HG03064 (cell line): Measurements from ENCODE around the gene LRRC71.

Source experiments
- ATAC-seq: cut with Tn5 transposase; IDR thresholded peaks from one replicate; pipeline ENCODE4 v1.9.1; 2021; ENCODE audit warnings: low read depth; ENCODE audit not compliant: unreplicated experiment

LRRC71 gene

GRCh38 chr1:156904187-156904959, 16.1 kb upstream of the LRRC71 start:
- ATAC-seq, result no peak

DNA sequence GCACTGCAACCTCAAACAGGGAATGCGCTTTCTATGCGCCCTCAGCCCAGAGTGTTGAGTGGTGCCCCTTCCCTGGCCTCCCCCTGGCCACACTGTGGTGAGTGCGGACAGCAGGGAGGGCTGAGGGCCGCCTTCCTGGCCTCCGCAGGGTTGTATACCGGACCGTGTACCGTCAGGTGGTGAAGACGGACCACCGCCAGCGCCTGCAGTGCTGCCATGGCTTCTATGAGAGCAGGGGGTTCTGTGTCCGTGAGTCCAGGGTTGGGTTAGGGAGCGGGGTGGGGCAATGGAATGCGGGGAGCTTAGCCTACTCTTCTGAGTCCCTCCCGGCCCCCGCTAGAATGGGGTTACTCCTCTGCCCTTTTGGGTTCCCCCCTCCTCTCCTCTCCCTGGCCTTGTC, 15.3 kb upstream of the LRRC71 start:
- no peak for ATAC-seq

- no peak for ATAC-seq
These were observed 14.8 kb upstream of the LRRC71 start for GRCh38 chr1:156905651-156906050.

DNA sequence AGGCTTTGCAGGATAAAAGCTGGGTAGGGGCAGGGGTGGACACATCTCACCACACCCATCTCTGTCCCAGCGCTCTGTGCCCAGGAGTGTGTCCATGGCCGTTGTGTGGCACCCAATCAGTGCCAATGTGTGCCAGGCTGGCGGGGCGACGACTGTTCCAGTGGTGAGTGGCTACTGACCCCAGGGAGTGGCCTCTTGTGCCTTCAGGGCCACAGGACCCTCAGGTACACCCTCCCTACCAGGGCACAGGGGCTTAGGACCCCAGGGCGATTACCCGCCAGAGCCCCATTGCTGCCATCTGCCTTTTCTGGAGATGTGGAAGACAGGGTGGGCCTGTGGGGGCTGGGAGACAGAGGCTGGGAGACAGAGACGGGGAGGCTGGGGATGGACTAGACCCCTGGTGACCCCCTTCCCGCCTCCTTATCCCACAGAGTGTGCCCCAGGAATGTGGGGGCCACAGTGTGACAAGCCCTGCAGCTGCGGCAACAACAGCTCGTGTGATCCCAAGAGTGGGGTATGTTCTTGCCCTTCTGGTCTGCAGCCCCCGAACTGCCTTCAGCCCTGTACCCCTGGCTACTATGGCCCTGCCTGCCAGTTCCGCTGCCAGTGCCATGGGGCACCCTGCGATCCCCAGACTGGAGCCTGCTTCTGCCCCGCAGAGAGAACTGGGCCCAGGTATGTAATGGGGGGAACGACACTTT, 14.1 kb upstream of the LRRC71 start:
- no peak for ATAC-seq

- no peak for ATAC-seq
These were observed 11.9 kb upstream of the LRRC71 start for GRCh38 chr1:156908541-156908940.

DNA sequence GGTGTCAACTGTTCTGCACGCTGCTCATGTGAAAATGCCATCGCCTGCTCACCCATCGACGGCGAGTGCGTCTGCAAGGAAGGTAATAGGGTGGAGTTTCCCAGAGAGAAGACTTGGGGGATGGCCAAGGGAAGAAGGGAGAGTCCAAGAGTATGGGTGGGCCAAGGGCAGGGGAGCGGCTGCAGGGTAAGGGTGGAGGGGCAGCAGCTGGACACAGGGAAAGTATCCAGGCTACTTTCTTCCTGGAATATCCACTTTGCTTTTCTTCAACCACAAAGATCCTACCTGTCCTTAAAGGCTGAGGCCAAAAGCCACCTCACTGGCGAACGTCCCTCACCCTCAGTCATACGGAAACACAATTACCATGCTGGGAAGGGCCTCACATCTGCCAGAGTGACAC, 11.5 kb upstream of the LRRC71 start:
- no peak for ATAC-seq

GRCh38 chr1:156909671-156910070, 10.8 kb upstream of the LRRC71 start:
- ATAC-seq, result no peak

- ATAC-seq, result no peak
These were observed 10.1 kb upstream of the LRRC71 start for GRCh38 chr1:156910309-156910782.

GRCh38 chr1:156911577-156912298, 8.7 kb upstream of the LRRC71 start:
- no peak for ATAC-seq

DNA sequence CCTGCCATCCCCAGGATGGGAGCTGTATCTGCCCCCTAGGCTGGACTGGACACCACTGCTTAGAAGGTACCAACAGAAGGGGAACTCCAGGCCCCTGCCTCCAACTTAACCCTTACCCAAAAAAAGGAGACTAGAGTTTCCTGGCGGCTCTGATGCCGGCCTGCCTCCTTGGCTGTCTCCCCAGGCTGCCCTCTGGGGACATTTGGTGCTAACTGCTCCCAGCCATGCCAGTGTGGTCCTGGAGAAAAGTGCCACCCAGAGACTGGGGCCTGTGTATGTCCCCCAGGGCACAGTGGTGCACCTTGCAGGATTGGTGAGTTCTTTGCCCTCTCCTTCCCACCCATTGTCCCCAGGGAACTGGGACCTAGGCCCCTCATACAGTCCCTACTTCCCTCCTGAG, 8.1 kb upstream of the LRRC71 start:
- no peak for ATAC-seq

GRCh38 chr1:156912861-156913808, 7.3 kb upstream of the LRRC71 start:
- no peak for ATAC-seq

DNA sequence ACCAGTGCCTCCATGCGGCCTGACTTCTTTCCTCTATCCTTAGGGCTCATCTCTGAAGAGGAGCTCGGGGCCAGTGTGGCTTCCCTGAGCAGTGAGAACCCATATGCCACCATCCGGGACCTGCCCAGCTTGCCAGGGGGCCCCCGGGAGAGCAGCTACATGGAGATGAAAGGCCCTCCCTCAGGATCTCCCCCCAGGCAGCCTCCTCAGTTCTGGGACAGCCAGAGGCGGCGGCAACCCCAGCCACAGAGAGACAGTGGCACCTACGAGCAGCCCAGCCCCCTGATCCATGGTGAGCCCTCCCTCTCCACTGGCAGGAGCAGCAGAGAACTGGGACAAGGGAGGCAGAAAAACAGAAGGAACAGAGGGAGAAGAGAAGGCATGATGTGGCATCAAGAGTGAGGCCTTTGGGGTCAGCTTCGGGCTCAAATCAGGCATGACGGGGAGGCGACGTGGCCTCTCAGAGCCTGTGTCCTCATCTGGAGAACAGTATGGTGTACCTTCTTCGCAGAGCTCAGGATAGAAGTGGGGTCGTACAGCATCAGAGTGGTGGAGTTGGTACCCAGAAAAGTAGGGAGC, 6.5 kb upstream of the LRRC71 start:
- ATAC-seq, result no peak

DNA sequence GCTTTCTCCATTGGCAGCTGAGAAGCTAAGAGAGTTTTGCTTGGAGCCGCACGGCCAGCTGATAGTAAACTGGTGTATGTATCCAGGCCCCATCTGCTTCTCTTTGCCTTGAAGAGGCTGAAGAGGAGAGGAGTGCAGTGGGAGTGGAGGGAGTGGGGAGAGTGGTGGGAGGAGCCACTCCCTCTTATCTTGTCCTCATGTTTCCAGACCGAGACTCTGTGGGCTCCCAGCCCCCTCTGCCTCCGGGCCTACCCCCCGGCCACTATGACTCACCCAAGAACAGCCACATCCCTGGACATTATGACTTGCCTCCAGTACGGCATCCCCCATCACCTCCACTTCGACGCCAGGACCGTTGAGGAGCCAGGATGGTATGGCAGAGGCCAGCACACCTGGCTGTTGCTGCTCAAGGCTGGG, 6.0 kb upstream of the LRRC71 start:
- ATAC-seq, result no peak

DNA sequence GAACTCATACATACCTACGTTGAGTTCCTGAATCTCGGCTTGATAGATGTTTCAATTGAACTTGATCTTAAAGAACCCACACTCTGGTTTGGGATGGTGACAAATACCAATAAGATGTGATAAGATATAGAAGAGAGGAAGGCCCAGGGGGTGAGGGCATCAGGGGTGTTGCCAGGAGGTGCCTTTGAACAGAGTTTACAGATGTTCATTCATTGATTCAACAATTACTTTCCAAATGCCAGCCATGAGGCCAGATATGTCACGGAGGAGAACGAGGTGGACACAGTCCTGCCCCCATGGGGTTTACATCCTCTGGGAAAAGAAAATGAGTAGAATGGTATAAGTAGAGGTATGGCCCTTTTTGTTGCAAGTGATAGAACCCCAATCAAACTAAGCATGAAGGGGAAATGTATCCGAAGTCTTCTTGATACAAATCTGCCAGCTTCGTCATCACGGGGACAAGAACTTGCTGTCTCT, 659 bp downstream of the LRRC71 start:
- no peak for ATAC-seq

- no peak for ATAC-seq
These were observed 2.7 kb downstream of the LRRC71 start for GRCh38 chr1:156922986-156923669.

DNA sequence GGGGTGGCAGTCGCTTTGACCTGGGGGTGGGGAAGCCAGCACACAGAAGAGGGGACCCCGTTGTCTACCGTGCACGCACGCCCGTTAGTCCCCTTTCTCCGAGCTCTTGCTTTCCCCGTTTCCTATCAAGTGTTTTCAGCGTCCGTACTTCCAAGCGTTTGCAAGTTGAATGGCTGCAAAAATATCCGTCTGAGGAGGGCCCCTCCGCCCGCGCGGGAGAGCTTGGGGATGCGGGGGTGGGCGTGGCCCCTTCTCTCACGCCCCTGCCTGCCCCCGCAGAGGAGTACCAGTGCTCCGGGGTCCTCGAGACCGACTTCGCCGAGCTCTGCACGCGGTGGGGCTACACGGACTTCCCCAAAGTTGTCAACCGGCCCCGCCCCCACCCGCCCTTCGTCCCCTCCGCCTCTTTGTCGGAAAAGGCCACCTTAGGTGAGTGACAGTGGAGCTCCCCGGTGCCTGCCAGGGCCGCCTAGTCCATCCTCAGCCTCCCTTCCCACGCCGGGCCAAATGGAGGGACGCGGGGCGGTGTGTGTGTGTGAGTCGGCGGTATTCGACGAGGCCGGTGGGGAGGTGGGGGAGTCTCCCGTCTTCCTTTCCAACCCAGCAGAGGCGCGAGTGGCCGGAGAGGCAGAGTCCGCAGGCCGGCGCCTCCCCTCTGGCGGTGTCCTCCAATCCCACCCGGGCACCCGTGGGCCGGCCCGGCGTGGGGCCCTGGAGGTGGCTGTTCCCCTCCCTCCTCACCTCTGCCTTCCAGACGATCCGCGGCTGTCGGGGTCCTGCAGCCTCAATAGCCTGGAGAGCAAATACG, 3.4 kb downstream of the LRRC71 start:
- no peak for ATAC-seq

- no peak for ATAC-seq
These were observed 4.2 kb downstream of the LRRC71 start for GRCh38 chr1:156924478-156925153.
